Measurements from ENCODE around the gene SLC6A1. TPM values are rescaled to one million over a fixed set of nuclear protein-coding genes. Genes with fewer than 3 reads are reported as not detected.
"Not testable (repeated sequence)": the region's sequence is repeated elsewhere in the genome, so short reads cannot be mapped to it uniquely, and the experiment has no call there.

SLC6A1 gene
- total RNA-seq, 1 donor from 2014 or later: not detected

GRCh38 chr3:11059090-11059798, 66.7 kb downstream of the SLC6A1 start:
- H3K4me1 Mint-ChIP-seq: no peaks in the 10 kb centered on the region
- DNase-seq: no peak
- POLR2A ChIA-PET: no interaction called here
- no peaks in the 10 kb centered on the region for H3K36me3 Mint-ChIP-seq (ENCODE audit: low read depth)
- TF ChIP-seq CTCF (IDR thresholded peaks at IDR 0.05): no peak
- intact Hi-C loops (cut with micrococcal nuclease): no loop called here
- H3K4me3 Mint-ChIP-seq: no peak overlapping the region
- ATAC-seq (ENCODE audit: low read depth): no peak
- CTCF ChIA-PET: interaction anchor here (0.8 to 3.7 kb wide), 5 partner anchors 11 to 592 kb away, joined by 3 to 41 read pairs (median 6); no protein-coding TSS in a partner anchor
- H3K9me3 Mint-ChIP-seq: no peaks in the 10 kb centered on the region
- peaks cover 22% of the 10 kb centered on the region for H3K27me3 Mint-ChIP-seq
- no peak overlapping the region for H3K27ac Mint-ChIP-seq

DNA sequence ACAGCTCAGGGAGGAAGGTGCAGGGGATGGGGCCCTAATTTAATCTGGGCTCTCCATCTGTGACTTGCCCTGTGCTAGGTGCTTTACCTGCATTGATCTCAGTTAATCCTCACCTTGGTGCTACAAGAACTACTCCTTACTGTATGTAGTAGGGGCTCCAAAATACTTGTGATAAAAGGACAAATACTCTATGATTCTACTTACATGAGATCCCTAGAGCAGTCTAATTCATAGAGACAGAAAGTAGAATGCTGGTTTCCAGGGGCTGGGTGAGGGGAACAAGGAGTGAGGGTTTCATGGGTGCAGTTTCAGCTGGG, 67.2 kb downstream of the SLC6A1 start:
- Mint-ChIP-seq H3K27me3 (peaks cover 20% of the 10 kb centered on the region), H3K36me3 (ENCODE audit: low read depth) (no peaks in the 10 kb centered on the region), H3K27ac (no peak overlapping the region), H3K9me3 (peaks cover 4% of the 10 kb centered on the region), H3K4me3 (no peak overlapping the region), H3K4me1 (no peaks in the 10 kb centered on the region)
- DNase-seq (no peak), ATAC-seq (ENCODE audit: low read depth) (no peak)
- intact Hi-C loops (cut with micrococcal nuclease): loop anchor here (1.0 to 10.0 kb wide), 3 partner anchors 95 to 276 kb away; partner anchors contain the start of gene HRH1
- TF ChIP-seq CTCF (IDR thresholded peaks at IDR 0.05): no peak
- CTCF ChIA-PET: interaction anchor here (1.0 to 3.7 kb wide), 8 partner anchors 13 to 591 kb away, joined by 3 to 41 read pairs (median 5); no protein-coding TSS in a partner anchor
- POLR2A ChIA-PET: no interaction called here

DNA sequence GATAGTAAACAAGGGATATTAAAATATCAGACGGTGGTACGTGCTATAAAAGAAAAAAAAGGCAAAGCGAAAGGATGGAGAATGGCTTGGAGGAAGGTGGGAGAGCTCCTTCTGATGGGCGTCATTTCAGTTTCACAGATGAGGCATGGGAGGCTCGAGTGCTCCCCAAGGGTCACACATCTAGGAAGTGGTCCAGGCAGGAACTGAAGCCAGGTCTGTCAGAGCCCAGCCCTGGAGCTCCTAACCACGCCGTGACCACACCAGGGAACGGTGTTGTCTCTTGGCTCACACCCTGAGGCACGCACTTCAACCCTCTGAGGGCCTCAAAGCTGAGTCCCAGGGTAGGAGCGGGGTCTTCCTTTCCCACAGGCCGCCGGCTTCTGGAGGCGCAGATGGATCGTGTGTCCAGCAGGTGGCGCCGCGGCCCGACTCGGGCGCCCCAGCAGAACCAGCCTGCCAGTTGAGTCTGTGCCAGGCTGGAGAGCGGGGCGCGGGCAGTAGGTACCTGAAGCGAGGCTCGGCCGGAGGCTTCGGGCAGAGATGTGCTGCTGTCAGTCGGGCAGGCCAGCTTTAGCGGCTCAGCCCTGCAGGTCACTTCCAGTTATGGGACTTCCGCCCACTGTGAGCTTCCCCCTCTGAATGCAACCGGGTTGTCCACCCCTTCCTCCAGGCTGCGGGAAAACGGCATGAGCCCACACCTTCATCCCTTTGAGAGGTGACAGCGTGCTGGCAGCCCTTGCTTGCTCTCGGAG, 68.1 kb downstream of the SLC6A1 start:
- intact Hi-C loops (cut with micrococcal nuclease): loop anchor here (1.0 to 10.0 kb wide), 3 partner anchors 94 to 275 kb away; partner anchors contain the start of gene HRH1
- Mint-ChIP-seq H3K36me3 (ENCODE audit: low read depth) (no peaks in the 10 kb centered on the region), H3K4me1 (no peaks in the 10 kb centered on the region), H3K4me3 (no peak overlapping the region), H3K9me3 (peaks cover 4% of the 10 kb centered on the region), H3K27ac (no peak overlapping the region), H3K27me3 (peaks cover 20% of the 10 kb centered on the region)
- peak; percentile 57 for TF ChIP-seq CTCF (IDR thresholded peaks at IDR 0.05)
- POLR2A ChIA-PET: no interaction called here
- ATAC-seq (ENCODE audit: low read depth) (peak; percentile 61), DNase-seq (peak; percentile 46)
- CTCF ChIA-PET: interaction anchor here (0.7 to 3.7 kb wide), 11 partner anchors 11 to 590 kb away, joined by 3 to 41 read pairs (median 4); no protein-coding TSS in a partner anchor

GRCh38 chr3:11061268-11061871, 68.8 kb downstream of the SLC6A1 start:
- intact Hi-C loops (cut with micrococcal nuclease): loop anchor here (10.0 kb wide), 1 partner anchor 93 kb away; the partner anchor contains the start of gene HRH1
- CTCF ChIA-PET: interaction anchor here (0.7 to 3.7 kb wide), 5 partner anchors 10 to 590 kb away, joined by 3 to 41 read pairs (median 6); no protein-coding TSS in a partner anchor

GRCh38 chr3:11062704-11063103, 70.2 kb downstream of the SLC6A1 start:
- intact Hi-C loops (cut with micrococcal nuclease): loop anchor here (10.0 kb wide), 1 partner anchor 92 kb away; the partner anchor contains the start of gene HRH1
- POLR2A ChIA-PET: no interaction called here

More at GRCh38 chr3:11061268-11061871, 68.8 kb downstream of the SLC6A1 start:
- H3K27ac Mint-ChIP-seq; ATAC-seq (ENCODE audit: low read depth); DNase-seq; H3K4me1 Mint-ChIP-seq; H3K9me3 Mint-ChIP-seq; H3K36me3 Mint-ChIP-seq (ENCODE audit: low read depth); POLR2A ChIA-PET; H3K4me3 Mint-ChIP-seq: not testable (repeated sequence)
- H3K27me3 Mint-ChIP-seq: peaks cover 16% of the 10 kb centered on the region

More at GRCh38 chr3:11062704-11063103, 70.2 kb downstream of the SLC6A1 start:
- no peak for TF ChIP-seq CTCF (IDR thresholded peaks at IDR 0.05)
- DNase-seq: no peak
- Mint-ChIP-seq H3K36me3 (ENCODE audit: low read depth) (no peaks in the 10 kb centered on the region), H3K4me1 (no peaks in the 10 kb centered on the region), H3K27me3 (peaks cover 9% of the 10 kb centered on the region), H3K27ac (no peak overlapping the region), H3K9me3 (peaks cover 4% of the 10 kb centered on the region), H3K4me3 (no peak overlapping the region)
- ATAC-seq (ENCODE audit: low read depth): no peak
- CTCF ChIA-PET: interaction anchor here (1.5 to 3.7 kb wide), 2 partner anchors 11 to 272 kb away, joined by 4 to 41 read pairs; no protein-coding TSS in a partner anchor

Data from activated B cell treated with CpG ODN at 0.5 μM for 24 hours (primary cell).